Measurements from ENCODE around the gene KRTAP19-5. TPM values are rescaled to one million over a fixed set of nuclear protein-coding genes. Genes with fewer than 3 reads are reported as not detected.
"Not testable (repeated sequence)": the region's sequence is repeated elsewhere in the genome, so short reads cannot be mapped to it uniquely, and the experiment has no call there.

The KRTAP19-5 gene
- total and polyA plus RNA-seq, 2 donors (not counting 3 experiments of a cell fraction or from before 2014, with no cell fraction given): not detected

DNA sequence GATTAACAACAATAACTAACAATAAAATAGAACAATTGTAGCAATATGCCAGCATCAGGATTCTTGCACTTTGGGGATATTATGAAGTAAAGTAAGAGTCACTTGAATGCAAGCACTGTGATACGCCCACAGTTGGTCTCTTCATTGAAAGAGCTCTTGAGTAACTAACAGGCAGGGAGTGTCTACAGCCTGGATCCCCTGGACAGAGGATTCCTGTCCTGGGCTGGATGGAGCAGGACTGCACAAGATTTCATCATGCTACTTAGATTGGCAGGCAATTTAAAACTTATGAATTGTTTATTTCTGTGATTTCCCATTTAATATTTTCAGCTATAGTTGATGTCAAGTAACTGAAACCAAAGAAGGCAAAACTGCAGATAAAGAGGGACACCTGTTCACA is 13.7 kb upstream of the KRTAP19-5 start:
- no TSS peak for BruUV-seq (replicated peaks)
- Histone ChIP-seq H2AFZ (ENCODE audit: low read depth, low read length) (no peak overlapping the region), H3K4me2 (ENCODE audit: insufficient read depth, low read length) (no peak overlapping the region), H3K9me1 (replicated peaks; ENCODE audit: control insufficient read depth, extremely low read depth, insufficient read depth, low read length) (no peaks in the 10 kb centered on the region), H3K9me3 (replicated peaks; ENCODE audit: control insufficient read depth, insufficient read depth, low read length) (peaks cover 2% of the 10 kb centered on the region), H3K27me3 (ENCODE audit: control insufficient read depth in 2 of 2, insufficient read depth in 2 of 2, low read length in 2 of 2) (no peaks in the 10 kb centered on the region), H4K20me1 (replicated peaks; ENCODE audit: control insufficient read depth, extremely low read depth, insufficient read depth, low read length) (no peaks in the 10 kb centered on the region), H3K36me3 (ENCODE audit: control insufficient read depth in 2 of 2, extremely low read depth in 1 of 2, insufficient read depth in 2 of 2, low read length in 2 of 2) (no peaks in the 10 kb centered on the region), H3K79me2 (ENCODE audit: control insufficient read depth, insufficient read depth, low read length) (no peaks in the 10 kb centered on the region), H3K4me3 (replicated peaks in 1 of 3; ENCODE audit: insufficient read depth in 1 of 3, low read depth in 1 of 3, low read length in 3 of 3) (no peak overlapping the region), H3K4me1 (ENCODE audit: control insufficient read depth, extremely low read depth, insufficient read depth, low read length) (no peaks in the 10 kb centered on the region), H3K9ac (replicated peaks; ENCODE audit: extremely low read depth, insufficient read depth, low read length) (no peak overlapping the region), H3K27ac (ENCODE audit: insufficient read depth, low read depth, low read length) (no peak overlapping the region)
- intact Hi-C loops (cut with micrococcal nuclease): no loop called here
- ChIA-PET POLR2A (no interaction called here), CTCF (no interaction called here)
- no peak for FAIRE-seq
- no peak for DNase-seq (ENCODE audit: low read depth, low spot score)
- dilution Hi-C loops (cut with MboI; ENCODE audit: extremely low pct_ligation_motif_present, low sequenced_read_pairs): no loop called here
- TF ChIP-seq EZH2 (IDR thresholded peaks at IDR 0.05; ENCODE audit: borderline replicate concordance, low read depth, low read length, severe bottlenecking) (no peak), MYC (IDR thresholded peaks at IDR 0.05; ENCODE audit: low read depth, low read length) (no peak), FOS (IDR thresholded peaks at IDR 0.05; ENCODE audit: borderline replicate concordance, insufficient read depth, low read length) (no peak), GATA2 (IDR thresholded peaks at IDR 0.05; ENCODE audit: insufficient read depth, insufficient read length, low read depth, low read length) (no peak), POLR2A (IDR thresholded peaks at IDR 0.05; ENCODE audit: low read depth, low read length) (no peak), JUN (IDR thresholded peaks at IDR 0.05; ENCODE audit: borderline replicate concordance, insufficient read depth, insufficient read length, low read depth) (no peak), POLR2AphosphoS5 (IDR thresholded peaks at IDR 0.05; ENCODE audit: insufficient read depth, low read depth, low read length) (no peak)
- TF ChIP-seq, protein P1, sequence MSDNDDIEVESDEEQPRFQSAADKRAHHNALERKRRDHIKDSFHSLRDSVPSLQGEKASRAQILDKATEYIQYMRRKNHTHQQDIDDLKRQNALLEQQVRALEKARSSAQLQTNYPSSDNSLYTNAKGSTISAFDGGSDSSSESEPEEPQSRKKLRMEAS (IDR thresholded peaks at IDR 0.05; ENCODE audit: insufficient read depth, insufficient read length): no peak
- TF ChIP-seq, protein P2, sequence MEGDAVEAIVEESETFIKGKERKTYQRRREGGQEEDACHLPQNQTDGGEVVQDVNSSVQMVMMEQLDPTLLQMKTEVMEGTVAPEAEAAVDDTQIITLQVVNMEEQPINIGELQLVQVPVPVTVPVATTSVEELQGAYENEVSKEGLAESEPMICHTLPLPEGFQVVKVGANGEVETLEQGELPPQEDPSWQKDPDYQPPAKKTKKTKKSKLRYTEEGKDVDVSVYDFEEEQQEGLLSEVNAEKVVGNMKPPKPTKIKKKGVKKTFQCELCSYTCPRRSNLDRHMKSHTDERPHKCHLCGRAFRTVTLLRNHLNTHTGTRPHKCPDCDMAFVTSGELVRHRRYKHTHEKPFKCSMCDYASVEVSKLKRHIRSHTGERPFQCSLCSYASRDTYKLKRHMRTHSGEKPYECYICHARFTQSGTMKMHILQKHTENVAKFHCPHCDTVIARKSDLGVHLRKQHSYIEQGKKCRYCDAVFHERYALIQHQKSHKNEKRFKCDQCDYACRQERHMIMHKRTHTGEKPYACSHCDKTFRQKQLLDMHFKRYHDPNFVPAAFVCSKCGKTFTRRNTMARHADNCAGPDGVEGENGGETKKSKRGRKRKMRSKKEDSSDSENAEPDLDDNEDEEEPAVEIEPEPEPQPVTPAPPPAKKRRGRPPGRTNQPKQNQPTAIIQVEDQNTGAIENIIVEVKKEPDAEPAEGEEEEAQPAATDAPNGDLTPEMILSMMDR (IDR thresholded peaks at IDR 0.05; ENCODE audit: extremely low read depth in 1 of 2, insufficient read depth in 1 of 2, low read depth in 1 of 2, low read length in 2 of 2): no peak

DNA sequence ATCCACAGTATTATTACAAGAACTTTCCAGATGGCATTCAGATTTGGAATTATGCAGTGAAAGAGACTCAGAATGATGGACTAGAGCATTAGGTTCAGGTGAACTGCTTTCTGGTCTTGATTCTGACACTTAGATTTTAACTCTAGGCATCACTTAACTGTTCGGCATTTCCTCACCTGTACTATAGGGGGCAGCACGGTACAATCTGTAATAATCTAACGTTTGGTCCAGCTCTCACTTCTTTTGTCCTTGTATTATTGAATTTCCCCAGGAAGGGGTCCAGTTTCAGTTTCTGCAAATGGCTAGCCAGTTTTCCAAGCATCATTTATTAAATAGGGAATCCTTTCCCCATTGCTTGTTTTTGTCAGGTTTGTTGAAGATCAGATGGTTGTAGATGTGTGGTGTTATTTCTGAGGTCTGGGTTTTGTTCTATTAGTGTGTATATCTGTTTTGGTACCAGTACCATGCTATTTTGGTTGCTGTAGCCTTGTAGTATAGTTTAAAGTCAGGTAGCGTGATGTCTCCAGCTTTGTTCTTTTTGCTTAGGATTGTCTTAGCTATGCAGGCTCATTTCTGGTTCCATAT is 3.8 kb upstream of the KRTAP19-5 start:
- POLR2A ChIA-PET; H3K27ac ChIP-seq (ENCODE audit: insufficient read depth, low read depth, low read length); CTCF ChIA-PET: not testable (repeated sequence)

More for the DNA sequence above, 3.8 kb upstream of the KRTAP19-5 start:
- H3K79me2 ChIP-seq (ENCODE audit: control insufficient read depth, insufficient read depth, low read length); H4K20me1 ChIP-seq (replicated peaks; ENCODE audit: control insufficient read depth, extremely low read depth, insufficient read depth, low read length); dilution Hi-C loops (cut with MboI; ENCODE audit: extremely low pct_ligation_motif_present, low sequenced_read_pairs); H2AFZ ChIP-seq (ENCODE audit: low read depth, low read length); H3K9ac ChIP-seq (replicated peaks; ENCODE audit: extremely low read depth, insufficient read depth, low read length); H3K4me3 ChIP-seq (replicated peaks in 1 of 3; ENCODE audit: insufficient read depth in 1 of 3, low read depth in 1 of 3, low read length in 3 of 3); BruUV-seq (replicated peaks); DNase-seq (ENCODE audit: low read depth, low spot score); FAIRE-seq; H3K9me1 ChIP-seq (replicated peaks; ENCODE audit: control insufficient read depth, extremely low read depth, insufficient read depth, low read length); H3K4me1 ChIP-seq (ENCODE audit: control insufficient read depth, extremely low read depth, insufficient read depth, low read length); H3K4me2 ChIP-seq (ENCODE audit: insufficient read depth, low read length); H3K36me3 ChIP-seq (ENCODE audit: control insufficient read depth in 2 of 2, extremely low read depth in 1 of 2, insufficient read depth in 2 of 2, low read length in 2 of 2); H3K9me3 ChIP-seq (replicated peaks; ENCODE audit: control insufficient read depth, insufficient read depth, low read length); H3K27me3 ChIP-seq (ENCODE audit: control insufficient read depth in 2 of 2, insufficient read depth in 2 of 2, low read length in 2 of 2); intact Hi-C loops (cut with micrococcal nuclease): not testable (repeated sequence)

Data from endothelial cell of umbilical vein (primary cell).